HL-60/S4 treated with phorbol 12-myristate 13-acetate at 8.2 ng/mL for 4 days and 3 days (cell line): ENCODE data around the gene UCK1.

Experiments
- in situ Hi-C: fragments of 300-500 bp; cut with MboI; formaldehyde crosslinking; loops from 2 replicates; pipeline ENCODE4 v1.15.0; 2022; ENCODE audit warnings: low sequenced_read_pairs

Gene UCK1

DNA sequence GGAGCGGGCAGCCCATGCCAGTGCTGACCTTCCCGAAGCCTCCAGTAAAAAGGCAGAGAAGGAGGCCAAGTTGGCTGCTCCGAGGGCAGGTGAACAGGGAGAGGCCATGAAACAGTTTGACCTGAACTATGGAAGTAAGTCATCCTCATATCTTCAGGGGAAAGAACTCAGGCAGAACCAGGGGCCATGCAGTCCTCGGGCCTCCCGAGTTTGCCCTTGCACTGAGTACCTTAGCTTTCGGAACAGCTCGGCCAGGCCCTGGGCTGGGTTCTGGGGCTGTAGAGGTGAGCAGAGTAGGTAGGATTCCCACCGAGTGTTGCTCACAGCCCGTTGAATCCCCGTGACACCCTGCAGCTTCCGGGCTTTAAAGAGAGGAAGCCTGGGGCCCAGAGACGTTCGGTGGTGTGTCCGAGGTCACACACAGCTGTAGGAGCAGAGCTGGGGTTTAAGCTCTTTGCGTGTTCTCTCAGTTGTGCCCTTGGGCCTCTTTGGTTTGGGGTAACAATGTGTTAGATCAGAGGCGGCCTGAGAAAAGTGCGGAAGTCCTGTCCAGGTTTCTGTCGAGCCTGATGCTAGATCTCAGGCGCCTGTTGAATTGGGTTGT is 53.1 kb downstream of the UCK1 start:
- in situ Hi-C loops, result no loop called here

DNA sequence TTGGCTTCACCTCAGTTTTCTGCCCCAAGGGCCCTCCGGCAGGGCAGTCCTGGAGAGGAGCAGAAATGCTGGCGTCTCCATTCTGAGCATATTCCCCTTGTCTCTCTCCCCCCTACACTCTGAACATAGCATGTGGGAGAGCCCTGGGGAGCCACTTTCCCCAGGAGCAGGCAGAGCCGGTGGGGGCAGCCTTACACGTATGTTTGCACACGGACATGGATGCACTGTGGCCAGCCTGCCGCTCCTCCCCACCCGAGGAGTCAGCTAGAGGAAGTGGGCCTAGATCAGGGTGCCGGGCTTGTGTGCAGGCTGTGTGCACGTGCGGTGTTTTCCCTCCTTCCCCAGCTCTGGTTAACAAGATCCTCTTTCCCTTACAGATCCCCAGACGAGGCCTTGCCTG is 53.7 kb downstream of the UCK1 start:
- in situ Hi-C loops, result no loop called here

DNA sequence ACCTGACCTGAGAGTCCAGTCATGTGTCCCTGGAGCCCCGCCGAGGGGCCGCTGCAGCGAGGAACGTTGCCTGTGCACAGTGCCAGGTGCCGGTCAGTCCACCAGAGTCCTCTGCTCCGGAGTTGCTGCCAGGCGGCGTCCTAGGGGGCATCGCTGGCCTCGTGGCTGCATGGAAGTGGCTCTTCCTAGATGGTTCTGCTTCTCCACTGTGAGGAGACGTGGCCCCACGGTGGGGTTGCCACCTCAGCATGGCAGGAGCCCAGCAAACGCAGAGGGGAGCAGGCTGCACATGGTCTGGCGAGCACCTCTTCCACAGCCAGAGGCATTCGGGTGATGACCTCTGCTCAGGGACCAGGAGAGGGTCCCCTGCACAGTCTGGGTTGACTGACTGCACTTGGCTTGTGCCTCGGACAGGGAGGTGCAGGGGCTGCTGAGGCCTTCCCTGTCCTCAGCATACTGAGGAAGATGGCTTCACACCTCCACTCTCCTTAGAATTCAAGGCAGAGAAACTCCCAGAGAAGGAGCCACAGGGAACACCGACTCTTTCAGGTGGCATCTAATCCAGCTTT is 54.2 kb downstream of the UCK1 start:
- in situ Hi-C loops, result no loop called here

DNA sequence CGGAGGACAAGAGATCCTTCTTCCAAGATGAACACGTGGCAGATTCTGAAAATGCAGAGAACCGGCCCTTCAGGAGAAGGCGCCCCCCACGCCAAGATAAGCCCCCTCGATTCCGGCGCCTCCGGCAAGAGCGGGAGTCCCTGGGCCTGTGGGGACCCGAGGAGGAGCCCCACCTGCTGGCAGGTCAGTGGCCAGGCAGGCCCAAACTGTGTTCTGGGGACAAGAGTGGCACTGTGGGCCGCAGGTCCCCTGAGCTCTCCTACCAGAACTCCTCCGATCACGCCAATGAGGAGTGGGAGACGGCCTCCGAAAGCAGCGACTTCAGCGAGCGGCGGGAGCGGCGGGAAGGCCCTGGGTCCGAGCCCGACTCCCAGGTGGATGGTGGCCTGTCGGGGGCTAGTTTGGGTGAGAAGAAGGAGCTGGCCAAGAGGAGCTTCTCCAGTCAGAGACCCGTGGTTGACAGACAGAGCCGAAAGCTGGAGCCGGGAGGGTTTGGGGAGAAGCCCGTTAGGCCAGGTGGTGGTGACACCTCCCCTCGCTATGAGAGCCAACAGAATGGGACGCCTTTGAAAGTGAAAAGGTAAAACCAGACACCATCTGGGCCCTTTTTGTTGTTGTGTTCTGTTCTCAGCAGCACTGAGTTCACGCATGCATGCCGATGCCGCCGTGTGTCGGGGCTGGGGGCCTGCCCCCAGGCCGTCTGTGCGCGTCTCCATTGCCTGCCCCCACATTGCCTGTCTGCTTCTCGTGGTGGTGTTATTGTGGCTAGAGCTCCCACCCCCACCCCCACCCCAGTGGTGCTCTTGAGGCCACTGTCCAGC is 54.9 kb downstream of the UCK1 start:
- in situ Hi-C loops, result no loop called here

DNA sequence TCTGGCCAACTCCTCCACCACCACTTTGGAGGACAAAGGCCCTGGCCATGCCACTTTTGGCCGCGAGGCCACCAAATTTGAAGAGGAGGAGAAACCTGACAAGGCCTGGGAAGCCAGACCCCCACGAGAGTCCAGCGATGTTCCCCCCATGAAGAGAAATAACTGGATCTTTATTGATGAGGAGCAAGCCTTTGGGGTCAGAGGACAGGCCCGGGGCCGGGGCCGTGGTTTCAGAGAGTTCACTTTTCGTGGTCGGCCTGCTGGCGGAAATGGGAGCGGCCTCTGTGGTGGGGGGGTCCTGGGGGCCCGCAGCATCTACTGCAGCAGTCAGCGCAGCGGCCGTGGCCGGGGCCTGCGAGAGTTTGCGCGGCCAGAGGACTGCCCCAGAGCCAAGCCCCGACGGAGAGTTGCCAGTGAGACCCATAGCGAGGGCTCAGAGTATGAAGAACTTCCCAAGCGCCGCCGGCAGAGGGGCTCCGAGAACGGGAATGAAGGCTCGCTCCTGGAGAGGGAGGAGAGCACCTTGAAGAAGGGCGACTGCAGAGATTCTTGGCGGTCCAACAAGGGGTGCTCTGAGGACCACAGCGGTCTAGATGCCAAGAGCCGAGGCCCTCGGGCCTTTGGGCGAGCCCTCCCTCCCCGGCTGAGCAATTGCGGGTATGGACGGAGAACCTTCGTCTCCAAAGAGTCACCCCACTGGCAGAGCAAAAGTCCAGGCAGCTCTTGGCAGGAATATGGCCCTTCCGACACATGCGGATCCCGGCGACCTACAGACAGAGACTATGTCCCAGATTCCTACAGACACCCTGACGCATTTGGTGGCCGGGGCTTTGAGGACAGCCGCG is 55.7 kb downstream of the UCK1 start:
- in situ Hi-C loops, result no loop called here

DNA sequence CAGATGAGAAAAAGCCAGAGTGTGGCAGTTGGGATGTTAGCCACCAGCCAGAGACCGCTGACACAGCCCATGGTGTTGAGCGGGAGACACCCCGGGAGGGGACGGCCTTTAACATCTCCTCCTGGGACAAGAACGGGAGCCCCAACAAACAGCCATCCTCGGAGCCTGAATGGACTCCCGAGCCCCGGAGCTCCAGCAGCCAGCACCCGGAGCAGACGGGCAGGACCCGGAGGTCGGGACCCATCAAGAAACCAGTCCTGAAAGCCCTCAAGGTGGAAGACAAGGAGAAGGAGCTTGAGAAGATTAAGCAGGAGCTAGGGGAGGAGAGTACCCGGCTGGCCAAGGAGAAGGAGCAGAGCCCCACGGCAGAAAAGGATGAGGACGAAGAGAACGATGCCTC is 56.4 kb downstream of the UCK1 start:
- in situ Hi-C loops, result loop anchor here (25.0 kb wide), 1 partner anchor 287 kb away; no protein-coding TSS in a partner anchor

DNA sequence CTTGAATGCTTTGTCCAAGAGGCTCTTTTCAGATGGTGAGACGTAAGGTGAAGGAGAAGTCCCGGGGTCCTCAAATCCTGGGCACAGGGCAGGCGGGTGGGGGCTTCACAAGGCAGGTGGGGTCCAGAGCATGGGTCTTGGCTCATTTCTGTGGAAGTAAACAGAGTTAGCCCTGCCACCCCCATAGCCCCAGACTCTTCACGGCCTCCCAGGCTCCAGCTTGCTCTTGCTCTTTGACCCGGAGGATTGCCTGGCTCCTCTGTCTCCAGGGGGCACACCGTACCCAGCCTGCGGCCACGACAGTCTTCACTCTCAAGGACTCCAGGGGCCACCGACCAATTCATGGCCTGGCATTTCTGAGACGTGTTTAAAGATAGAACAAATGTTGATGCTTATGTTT is 57.2 kb downstream of the UCK1 start:
- in situ Hi-C loops, result loop anchor here (25.0 kb wide), 1 partner anchor 287 kb away; no protein-coding TSS in a partner anchor
